Urinary bladder (tissue), 4 donors: ENCODE results near the gene PNRC2. TPM values are rescaled to one million over a fixed set of nuclear protein-coding genes. Genes with fewer than 3 reads are reported as not detected.
A peak's percentile ranks its signal among the peaks of the same experiment; 100 is the strongest.
"Not testable (repeated sequence)": the region's sequence is repeated elsewhere in the genome, so short reads cannot be mapped to it uniquely, and the experiment has no call there.

Experiments used
- DNase-seq: peaks from one replicate; pipeline ENCODE4 v3.0.0-alpha.2; 2015; ENCODE audit errors: extremely low spot score
- H3K27ac ChIP-seq: one replicate; pipeline ENCODE4 v1.5.1; 2013; ENCODE audit warnings: low read depth, mild to moderate bottlenecking, moderate library complexity
- H3K36me3 ChIP-seq: one replicate; pipeline ENCODE4 v1.6.1; 2013; ENCODE audit warnings: mild to moderate bottlenecking, moderate library complexity; ENCODE audit not compliant: insufficient read depth
- H3K4me1 ChIP-seq: one replicate; pipeline ENCODE4 v1.6.1; 2013; ENCODE audit warnings: mild to moderate bottlenecking, moderate library complexity; ENCODE audit not compliant: insufficient read depth
- H3K4me3 ChIP-seq: one replicate; pipeline ENCODE4 v1.5.1; 2013; ENCODE audit warnings: low read depth, low read length
- WGBS: extraction: QIAGEN DNeasy Blood & Tissue Kit; methylation state at CpG from one replicate; pipeline ENCODE4 v1.1.7; 2013; 5-methylcytosine and 5-hydroxymethylcytosine counted together
- polyA plus RNA-seq: library from polyadenylated mRNA; stranded (reverse); fragments of 200-250 nt; gene quantifications from one replicate; pipeline ENCODE4 v1.2.3, GENCODE V29; 2013
- total RNA-seq: library from RNA; depleted of rRNA; stranded (reverse); fragments of >200 nt; gene quantifications from one replicate; pipeline ENCODE4 v1.2.3, GENCODE V29; 2014
- donor health status: healthy with polysubstance abuse.
- donor health status: healthy.

Gene PNRC2
- total and polyA plus RNA-seq, 2 donors = 94.0 to 156 TPM

DNA sequence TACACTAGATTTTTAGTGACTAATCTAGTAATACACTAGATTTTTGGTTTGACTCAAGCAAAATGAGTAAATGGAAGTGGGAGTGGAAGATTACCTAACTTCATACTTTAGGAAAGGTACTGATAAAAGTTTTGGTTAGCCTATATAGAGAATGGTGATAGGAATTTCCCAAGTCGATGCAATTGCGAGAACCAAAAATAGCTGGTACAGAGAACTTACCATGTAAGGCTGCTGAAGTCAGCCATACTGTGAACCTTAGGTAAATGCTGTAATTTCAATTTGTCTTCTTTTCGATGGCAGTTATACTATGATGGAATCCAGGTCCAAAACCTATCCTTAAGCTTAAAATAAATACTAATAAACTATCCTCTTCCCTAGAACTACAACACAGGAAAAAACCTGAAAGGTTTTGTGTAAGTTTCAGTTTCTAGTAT lies 4.6 kb downstream of the PNRC2 start:
- H3K27ac ChIP-seq = no peak overlapping the region
- 39% methylated on average over 3 of the region's 3 CpGs for WGBS
- H3K4me1 ChIP-seq = no peaks in the 10 kb centered on the region
- no peak overlapping the region for H3K4me3 ChIP-seq
- DNase-seq = no peak
- H3K36me3 ChIP-seq = no peaks in the 10 kb centered on the region

DNA sequence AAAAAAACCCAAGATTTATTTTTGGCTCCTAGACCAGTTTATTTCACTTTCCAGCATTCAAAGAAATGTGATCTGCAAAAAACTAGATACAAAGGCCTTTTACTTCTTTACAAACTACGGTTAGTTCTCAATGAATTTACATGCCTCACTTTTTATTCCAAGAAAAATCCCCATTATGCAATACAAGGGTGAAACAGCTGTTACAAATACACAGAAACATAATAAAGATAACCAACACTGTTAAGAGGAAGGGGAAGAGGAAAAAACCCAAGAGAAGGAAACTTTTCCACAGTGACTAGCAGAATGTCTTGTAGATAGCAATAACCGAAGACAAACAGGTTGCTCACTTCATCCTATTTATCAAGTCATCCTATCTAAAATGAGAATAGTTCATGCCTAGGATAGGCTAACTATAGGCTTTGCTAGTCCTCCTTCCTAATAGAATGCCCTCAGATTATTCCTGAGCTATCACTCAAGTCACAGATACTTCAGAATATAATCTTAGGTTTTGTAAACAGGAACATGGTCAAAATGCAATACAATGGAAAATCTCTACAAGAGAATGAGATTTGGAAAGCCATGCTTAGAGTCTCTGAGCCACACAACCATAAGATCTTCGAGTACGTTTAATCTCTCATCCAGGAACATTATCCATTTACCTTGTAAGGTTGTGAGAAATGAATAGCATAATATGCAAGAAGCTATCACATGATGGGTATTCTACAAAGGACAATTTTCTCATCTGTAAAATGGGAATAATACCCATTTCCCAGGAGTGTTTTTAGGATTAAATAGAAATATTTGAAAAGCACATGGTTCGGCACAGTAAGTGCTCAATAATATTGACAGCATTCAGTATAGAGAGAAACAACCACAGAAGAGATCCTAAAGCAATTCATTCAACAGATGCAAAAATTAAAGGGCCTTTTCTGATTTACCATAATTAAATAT lies 5.4 kb downstream of the PNRC2 start:
- Histone ChIP-seq H3K4me3 (no peak overlapping the region), H3K4me1 (no peaks in the 10 kb centered on the region), H3K27ac (no peak overlapping the region), H3K36me3 (no peaks in the 10 kb centered on the region)
- no peak for DNase-seq
- 53% methylated on average over 5 of the region's 5 CpGs for WGBS

GRCh38 chr1:23966973-23967493 lies 7.4 kb downstream of the PNRC2 start:
- no peak overlapping the region for H3K4me3 ChIP-seq
- H3K36me3 ChIP-seq = peaks cover 1% of the 10 kb centered on the region
- H3K27ac ChIP-seq = no peak overlapping the region
- no peaks in the 10 kb centered on the region for H3K4me1 ChIP-seq
- DNase-seq = no peak

- Histone ChIP-seq H3K4me3 (no peak overlapping the region), H3K27ac (no peak overlapping the region), H3K4me1 (no peaks in the 10 kb centered on the region), H3K36me3 (peaks cover 1% of the 10 kb centered on the region)
- DNase-seq = no peak
- WGBS = 49% methylated on average over 2 of the region's 2 CpGs
Measured at GRCh38 chr1:23967871-23968270, 8.2 kb downstream of the PNRC2 start.

- Histone ChIP-seq H3K4me3 (no peak overlapping the region), H3K27ac (no peak overlapping the region), H3K4me1 (peaks cover 4% of the 10 kb centered on the region), H3K36me3 (no peaks in the 10 kb centered on the region)
- 56% methylated on average over 4 of the region's 4 CpGs for WGBS
- DNase-seq = no peak
Measured at GRCh38 chr1:23977187-23977853, 17.7 kb downstream of the PNRC2 start.

- Histone ChIP-seq H3K27ac (no peak overlapping the region), H3K4me1 (peaks cover 4% of the 10 kb centered on the region), H3K4me3 (no peak overlapping the region), H3K36me3 (no peaks in the 10 kb centered on the region)
- DNase-seq = no peak
- WGBS = 64% methylated on average over 1 of the region's 1 CpG
Measured at GRCh38 chr1:23977854-23978191, 18.2 kb downstream of the PNRC2 start.

DNA sequence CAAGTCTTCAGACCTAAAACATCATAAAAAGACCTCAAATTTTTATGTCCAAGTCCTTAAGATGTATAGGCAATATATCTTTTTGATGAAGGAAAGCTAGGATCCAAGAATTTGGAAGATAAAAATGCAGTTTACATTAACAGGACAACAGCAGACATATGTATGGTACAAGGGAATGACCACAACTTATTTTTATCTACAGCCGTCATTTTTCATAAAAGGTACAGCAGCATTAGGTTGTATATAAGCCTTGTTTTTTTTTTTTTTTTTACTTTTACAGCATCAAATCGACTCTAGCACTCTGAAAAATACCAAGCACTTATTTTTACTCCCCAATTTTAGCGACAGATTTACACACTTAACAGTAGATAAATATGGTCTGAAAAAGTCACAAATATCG lies 19.2 kb downstream of the PNRC2 start:
- DNase-seq = no peak
- no peaks in the 10 kb centered on the region for H3K36me3 ChIP-seq
- WGBS = under 1% methylated on average over 4 of the region's 4 CpGs
- no peak overlapping the region for H3K27ac ChIP-seq
- H3K4me3 ChIP-seq = no peak overlapping the region
- peaks cover 4% of the 10 kb centered on the region for H3K4me1 ChIP-seq

DNA sequence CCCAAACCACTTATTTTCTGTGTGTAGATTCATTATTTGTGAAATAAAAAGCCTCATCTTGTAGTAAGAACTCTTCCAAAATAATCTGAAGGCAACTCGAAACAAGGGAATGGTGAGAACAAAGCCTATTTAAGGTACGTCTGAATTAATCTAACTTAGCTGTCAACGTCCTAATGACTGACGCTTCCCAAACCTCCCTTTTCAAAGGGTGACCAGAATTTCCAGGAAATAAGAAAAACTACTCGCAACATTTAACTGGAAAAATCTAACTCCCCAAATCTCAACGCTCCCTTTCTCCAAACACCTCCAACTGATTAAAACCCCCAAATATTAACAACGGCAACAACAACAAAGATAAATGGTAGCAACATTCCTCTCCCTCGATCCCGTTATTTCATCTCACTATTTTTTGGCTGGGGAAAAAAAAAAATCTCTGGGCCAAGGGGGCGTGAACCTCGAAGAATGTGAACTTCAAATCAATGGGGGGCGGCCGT lies 19.8 kb downstream of the PNRC2 start:
- H3K36me3 ChIP-seq = no peaks in the 10 kb centered on the region
- DNase-seq = no peak
- peak overlapping the region; percentile 76 for H3K4me3 ChIP-seq
- WGBS = 0% methylated on average over 13 of the region's 13 CpGs
- H3K27ac ChIP-seq = peak overlapping the region; percentile 98
- H3K4me1 ChIP-seq = peaks cover 4% of the 10 kb centered on the region

DNA sequence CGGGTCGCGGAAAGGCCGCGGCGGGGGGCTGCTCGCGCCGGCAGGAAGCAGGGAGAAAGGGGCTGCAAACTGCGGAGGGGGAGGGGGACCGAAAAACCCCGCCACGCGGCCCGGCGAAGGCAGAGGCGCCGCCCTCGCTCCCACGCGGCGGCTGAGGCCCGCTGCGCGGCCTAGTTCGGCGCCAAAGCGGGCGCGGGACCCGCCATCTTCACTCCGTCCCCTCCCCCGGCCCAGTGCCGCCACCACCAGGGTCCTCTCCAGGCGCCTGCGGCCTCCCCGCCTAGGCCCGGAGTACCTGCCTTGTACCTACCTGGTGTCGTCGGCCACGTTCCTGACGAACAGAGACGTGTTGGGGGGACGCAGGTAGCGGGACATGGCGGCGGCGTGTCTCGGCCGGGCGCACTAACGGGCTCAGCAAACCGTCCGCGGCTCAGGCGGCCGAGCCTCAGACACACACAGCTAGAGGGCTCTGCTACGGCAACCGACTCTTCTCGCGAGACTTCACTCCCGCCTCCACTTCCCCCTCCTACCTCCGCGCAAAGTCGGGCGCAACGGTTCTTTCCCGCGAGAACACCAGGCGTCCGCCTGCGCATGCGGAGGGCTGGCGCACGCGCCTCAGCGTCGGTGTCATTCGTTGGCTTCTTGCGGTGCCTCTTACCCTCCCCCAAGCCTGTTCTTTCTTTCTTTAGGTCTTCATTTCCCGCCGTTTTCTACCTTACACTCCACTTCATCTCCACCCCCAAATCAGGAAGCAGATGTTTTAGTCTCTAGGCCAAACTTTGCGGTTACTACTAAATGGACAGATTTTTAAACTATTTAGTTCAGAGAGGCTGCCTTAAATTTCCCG lies 20.5 kb downstream of the PNRC2 start, which contains the start of gene SRSF10:
SRSF10 (minus strand) TSS at position 447 of the 847 bp plus-strand sequence; CDS start at position 375, 72 bp downstream.
- peak within 1 kb of the TSS; percentile 76 for H3K4me3 ChIP-seq
- peaks cover 4% of the 10 kb centered on the region for H3K4me1 ChIP-seq
- peak; percentile 96 for DNase-seq
- peak within 1 kb of the TSS; percentile 98 for H3K27ac ChIP-seq
- no peaks in the 10 kb centered on the region for H3K36me3 ChIP-seq
- WGBS = under 1% methylated on average over 84 of the region's 84 CpGs

- peak overlapping the region; percentile 33 for H3K4me3 ChIP-seq
- DNase-seq = no peak
- no peaks in the 10 kb centered on the region for H3K36me3 ChIP-seq
- H3K27ac ChIP-seq = peak overlapping the region; percentile 62
- 28% methylated on average over 6 of the region's 6 CpGs for WGBS
- H3K4me1 ChIP-seq = peaks cover 2% of the 10 kb centered on the region
Measured at GRCh38 chr1:23980728-23981070, 21.1 kb downstream of the PNRC2 start.

DNA sequence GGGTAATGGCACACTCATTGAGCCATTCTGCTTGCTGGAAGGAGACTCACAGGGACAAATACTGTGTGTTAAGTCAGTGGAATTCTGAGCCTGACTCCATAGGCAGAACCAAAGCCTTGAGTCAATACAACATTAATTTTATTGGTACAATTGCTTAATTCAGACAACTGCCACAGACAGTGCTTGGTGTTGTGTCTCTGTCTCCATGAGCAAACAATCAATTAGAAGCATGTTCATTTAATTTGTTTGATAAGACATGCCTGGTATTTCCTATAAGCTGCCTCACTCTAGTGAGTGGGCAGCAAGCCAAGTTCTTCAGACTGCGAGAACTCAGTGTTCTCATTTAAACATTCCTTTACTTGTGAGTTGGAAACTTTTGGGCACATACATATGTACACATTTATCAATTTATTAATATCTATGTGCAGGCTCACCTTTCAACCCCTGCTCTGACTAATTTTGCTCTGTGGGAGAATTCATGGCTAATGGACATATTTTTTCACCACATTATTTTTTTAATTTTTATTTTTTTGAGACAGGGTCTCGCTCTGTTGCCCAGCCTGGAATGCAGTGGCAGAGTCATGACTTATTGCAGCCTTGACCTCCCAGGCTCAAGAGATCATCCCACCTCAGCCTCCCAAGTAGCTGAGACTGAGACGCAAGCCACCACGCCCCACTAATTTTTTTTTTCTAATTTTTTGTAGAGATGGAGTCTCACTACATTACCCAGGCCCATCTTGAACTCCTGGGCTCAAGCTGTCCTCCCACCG lies 25.0 kb downstream of the PNRC2 start:
- H3K4me1 ChIP-seq = no peaks in the 10 kb centered on the region
- H3K4me3 ChIP-seq = no peak overlapping the region
- no peak overlapping the region for H3K27ac ChIP-seq
- H3K36me3 ChIP-seq = no peaks in the 10 kb centered on the region
- 66% methylated on average over 5 of the region's 5 CpGs for WGBS
- DNase-seq = no peak

GRCh38 chr1:23987038-23987437 lies 27.4 kb downstream of the PNRC2 start:
- H3K4me1 ChIP-seq, H3K4me3 ChIP-seq, H3K36me3 ChIP-seq, DNase-seq, H3K27ac ChIP-seq: not testable (repeated sequence)
- 97% methylated on average over 23 of the region's 23 CpGs for WGBS
